Measurements from ENCODE around the gene TTN. TPM values are rescaled to one million over a fixed set of nuclear protein-coding genes. Genes with fewer than 3 reads are reported as not detected.

The TTN gene
- total RNA-seq, 1 experiment from 2014 or later: 0.13 TPM

GRCh38 chr2:178510384-178510783, 296.8 kb downstream of the TTN start:
- intact Hi-C loops (cut with micrococcal nuclease; ENCODE audit: unreplicated experiment) (no loop called here), in situ Hi-C loops (cut with HindIII; ENCODE audit: low pct_unique_long_range_greater_than_20kb, low sequenced_read_pairs) (no loop called here)
- no peaks in the 10 kb centered on the region for H3K4me1 ChIP-seq (ENCODE audit: control insufficient read depth, insufficient read depth, low read length)
- no peak for ATAC-seq
- no peaks in the 10 kb centered on the region for H3K36me3 ChIP-seq (ENCODE audit: control insufficient read depth, insufficient read depth, low read length)
- BruUV-seq (replicated peaks): no TSS peak
- H3K27me3 ChIP-seq (ENCODE audit: control insufficient read depth, insufficient read depth, low read length): no peaks in the 10 kb centered on the region
- DNase-seq (ENCODE audit: low read depth, low spot score): no peak
- H3K9me3 ChIP-seq (ENCODE audit: control insufficient read depth, insufficient read depth, low read depth, low read length): no peaks in the 10 kb centered on the region
- ChIA-PET CTCF (no interaction called here), POLR2A (no interaction called here)
- no peak overlapping the region for H3K27ac ChIP-seq (ENCODE audit: low read length)
- TF ChIP-seq SIN3A (IDR thresholded peaks at IDR 0.05; ENCODE audit: borderline replicate concordance, insufficient read depth, low read depth, low read length) (no peak), POLR2AphosphoS5 (IDR thresholded peaks at IDR 0.05; ENCODE audit: low read depth, low read length) (no peak), TCF7L2 (IDR thresholded peaks at IDR 0.05; ENCODE audit: low read depth, low read length) (no peak)
- TF ChIP-seq, protein P1, sequence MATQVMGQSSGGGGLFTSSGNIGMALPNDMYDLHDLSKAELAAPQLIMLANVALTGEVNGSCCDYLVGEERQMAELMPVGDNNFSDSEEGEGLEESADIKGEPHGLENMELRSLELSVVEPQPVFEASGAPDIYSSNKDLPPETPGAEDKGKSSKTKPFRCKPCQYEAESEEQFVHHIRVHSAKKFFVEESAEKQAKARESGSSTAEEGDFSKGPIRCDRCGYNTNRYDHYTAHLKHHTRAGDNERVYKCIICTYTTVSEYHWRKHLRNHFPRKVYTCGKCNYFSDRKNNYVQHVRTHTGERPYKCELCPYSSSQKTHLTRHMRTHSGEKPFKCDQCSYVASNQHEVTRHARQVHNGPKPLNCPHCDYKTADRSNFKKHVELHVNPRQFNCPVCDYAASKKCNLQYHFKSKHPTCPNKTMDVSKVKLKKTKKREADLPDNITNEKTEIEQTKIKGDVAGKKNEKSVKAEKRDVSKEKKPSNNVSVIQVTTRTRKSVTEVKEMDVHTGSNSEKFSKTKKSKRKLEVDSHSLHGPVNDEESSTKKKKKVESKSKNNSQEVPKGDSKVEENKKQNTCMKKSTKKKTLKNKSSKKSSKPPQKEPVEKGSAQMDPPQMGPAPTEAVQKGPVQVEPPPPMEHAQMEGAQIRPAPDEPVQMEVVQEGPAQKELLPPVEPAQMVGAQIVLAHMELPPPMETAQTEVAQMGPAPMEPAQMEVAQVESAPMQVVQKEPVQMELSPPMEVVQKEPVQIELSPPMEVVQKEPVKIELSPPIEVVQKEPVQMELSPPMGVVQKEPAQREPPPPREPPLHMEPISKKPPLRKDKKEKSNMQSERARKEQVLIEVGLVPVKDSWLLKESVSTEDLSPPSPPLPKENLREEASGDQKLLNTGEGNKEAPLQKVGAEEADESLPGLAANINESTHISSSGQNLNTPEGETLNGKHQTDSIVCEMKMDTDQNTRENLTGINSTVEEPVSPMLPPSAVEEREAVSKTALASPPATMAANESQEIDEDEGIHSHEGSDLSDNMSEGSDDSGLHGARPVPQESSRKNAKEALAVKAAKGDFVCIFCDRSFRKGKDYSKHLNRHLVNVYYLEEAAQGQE (IDR thresholded peaks at IDR 0.05; ENCODE audit: insufficient read depth in 1 of 2, low read depth in 2 of 2, low read length in 1 of 2): no peak
- TF ChIP-seq, protein P2, sequence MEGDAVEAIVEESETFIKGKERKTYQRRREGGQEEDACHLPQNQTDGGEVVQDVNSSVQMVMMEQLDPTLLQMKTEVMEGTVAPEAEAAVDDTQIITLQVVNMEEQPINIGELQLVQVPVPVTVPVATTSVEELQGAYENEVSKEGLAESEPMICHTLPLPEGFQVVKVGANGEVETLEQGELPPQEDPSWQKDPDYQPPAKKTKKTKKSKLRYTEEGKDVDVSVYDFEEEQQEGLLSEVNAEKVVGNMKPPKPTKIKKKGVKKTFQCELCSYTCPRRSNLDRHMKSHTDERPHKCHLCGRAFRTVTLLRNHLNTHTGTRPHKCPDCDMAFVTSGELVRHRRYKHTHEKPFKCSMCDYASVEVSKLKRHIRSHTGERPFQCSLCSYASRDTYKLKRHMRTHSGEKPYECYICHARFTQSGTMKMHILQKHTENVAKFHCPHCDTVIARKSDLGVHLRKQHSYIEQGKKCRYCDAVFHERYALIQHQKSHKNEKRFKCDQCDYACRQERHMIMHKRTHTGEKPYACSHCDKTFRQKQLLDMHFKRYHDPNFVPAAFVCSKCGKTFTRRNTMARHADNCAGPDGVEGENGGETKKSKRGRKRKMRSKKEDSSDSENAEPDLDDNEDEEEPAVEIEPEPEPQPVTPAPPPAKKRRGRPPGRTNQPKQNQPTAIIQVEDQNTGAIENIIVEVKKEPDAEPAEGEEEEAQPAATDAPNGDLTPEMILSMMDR (IDR thresholded peaks at IDR 0.05): no peak
- no peak overlapping the region for H3K4me3 ChIP-seq (ENCODE audit: low read depth in 2 of 2, low read length in 2 of 2)

GRCh38 chr2:178508646-178509045, 298.6 kb downstream of the TTN start:
- intact Hi-C loops (cut with micrococcal nuclease; ENCODE audit: unreplicated experiment): no loop called here
- DNase-seq (ENCODE audit: low read depth, low spot score): no peak
- TF ChIP-seq POLR2AphosphoS5 (IDR thresholded peaks at IDR 0.05; ENCODE audit: low read depth, low read length) (no peak), SIN3A (IDR thresholded peaks at IDR 0.05; ENCODE audit: borderline replicate concordance, insufficient read depth, low read depth, low read length) (no peak), TCF7L2 (IDR thresholded peaks at IDR 0.05; ENCODE audit: low read depth, low read length) (no peak)
- TF ChIP-seq, protein P1 (IDR thresholded peaks at IDR 0.05; ENCODE audit: insufficient read depth in 1 of 2, low read depth in 2 of 2, low read length in 1 of 2): no peak
- TF ChIP-seq, protein P2 (IDR thresholded peaks at IDR 0.05): no peak
- in situ Hi-C loops (cut with HindIII; ENCODE audit: low pct_unique_long_range_greater_than_20kb, low sequenced_read_pairs): no loop called here
- ATAC-seq: no peak
- CTCF ChIA-PET: no interaction called here
- H3K4me1 ChIP-seq (ENCODE audit: control insufficient read depth, insufficient read depth, low read length): no peaks in the 10 kb centered on the region
- H3K27me3 ChIP-seq (ENCODE audit: control insufficient read depth, insufficient read depth, low read length): no peaks in the 10 kb centered on the region
- no TSS peak for BruUV-seq (replicated peaks)
- H3K4me3 ChIP-seq (ENCODE audit: low read depth in 2 of 2, low read length in 2 of 2): no peak overlapping the region
- POLR2A ChIA-PET: no interaction called here
- peaks cover 5% of the 10 kb centered on the region for H3K36me3 ChIP-seq (ENCODE audit: control insufficient read depth, insufficient read depth, low read length)
- H3K9me3 ChIP-seq (ENCODE audit: control insufficient read depth, insufficient read depth, low read depth, low read length): no peaks in the 10 kb centered on the region
- H3K27ac ChIP-seq (ENCODE audit: low read length): no peak overlapping the region

Data from Panc1 (cell line).